DND-41 (cell line): ENCODE measurements around the gene FKBP8.

ENCODE experiments used
- CTCF ChIP-seq: IDR thresholded peaks from 2 replicates; pipeline ENCODE4 v1.5.1; 2012; ENCODE audit warnings: borderline replicate concordance, low read length, moderate library complexity, mild to moderate bottlenecking; ENCODE audit not compliant: poor library complexity, severe bottlenecking; ENCODE audit errors: extremely low read depth
- EZH2 ChIP-seq: IDR thresholded peaks from 3 replicates; pipeline ENCODE4 v1.6.1; 2012; ENCODE audit warnings: borderline replicate concordance, low read depth, mild to moderate bottlenecking, moderate library complexity, low read length, inconsistent platforms; ENCODE audit not compliant: severe bottlenecking

DNA sequence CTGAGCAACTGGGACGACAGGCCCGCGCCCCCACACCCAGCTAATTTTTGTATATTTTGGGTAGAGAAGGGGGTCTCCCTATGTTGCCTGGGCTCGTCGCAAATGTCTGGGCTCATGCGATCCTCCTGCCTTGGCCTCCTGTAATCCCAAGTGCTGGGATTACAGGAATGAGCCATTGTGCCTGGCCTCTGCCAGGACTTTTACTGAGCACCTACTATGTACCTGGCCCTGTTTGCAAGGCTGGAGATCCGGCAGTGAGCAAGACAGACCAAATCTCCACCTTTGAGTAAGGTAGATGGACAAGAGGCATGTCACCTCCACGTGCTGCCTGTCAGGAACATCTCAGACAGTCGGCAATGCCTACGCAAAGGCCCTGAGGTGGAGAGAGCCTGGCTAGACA is 6.9 kb downstream of the FKBP8 start:
- no peak for TF ChIP-seq CTCF
- no peak for TF ChIP-seq EZH2
